Forelimb muscle (tissue), 1 donor: Measurements from ENCODE around the gene PPP1R9B. TPM values are rescaled to one million over a fixed set of nuclear protein-coding genes. Genes with fewer than 3 reads are reported as not detected.
A peak's percentile ranks its signal among the peaks of the same experiment; 100 is the strongest.

ENCODE experiments used
- DNase-seq: peaks from one replicate; pipeline ENCODE4 v3.0.0-alpha.2; 2013; ENCODE audit warnings: low read depth
- polyA plus RNA-seq: library from polyadenylated mRNA; unstranded; fragments of 120-200 nt; gene quantifications from one replicate; pipeline ENCODE4 v1.2.1, GENCODE V29; 2013; ENCODE audit not compliant: insufficient read length

The PPP1R9B gene
- polyA plus RNA-seq, 1 donor = 40.7 TPM

DNA sequence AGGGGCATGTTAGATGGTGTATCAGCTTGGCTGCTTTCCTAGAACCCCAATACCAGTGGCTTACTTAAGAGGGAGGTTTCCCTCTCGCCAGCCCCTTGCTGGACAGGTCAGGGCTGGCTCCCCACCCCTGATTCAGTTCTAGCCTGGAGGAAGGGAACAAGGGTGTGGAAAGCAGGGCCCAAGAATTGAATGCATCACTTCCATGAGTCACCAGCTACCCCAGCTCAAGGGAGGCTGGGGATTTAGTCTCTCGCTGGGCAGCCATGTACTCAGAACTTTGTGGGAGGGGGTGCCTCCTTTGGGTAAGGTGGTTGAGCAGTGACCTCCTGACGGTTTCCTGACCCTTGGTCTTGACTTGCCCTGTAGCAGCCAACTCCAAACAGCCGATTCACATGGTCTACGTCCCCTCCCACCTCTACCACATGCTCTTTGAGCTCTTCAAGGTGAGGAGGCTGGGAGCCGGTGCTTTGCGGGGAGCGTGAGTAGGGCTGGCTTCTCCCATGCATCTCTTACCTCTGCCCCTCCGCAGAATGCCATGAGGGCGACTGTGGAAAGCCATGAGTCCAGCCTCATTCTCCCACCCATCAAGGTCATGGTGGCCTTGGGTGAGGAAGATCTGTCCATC, 42.6 kb downstream of the PPP1R9B start:
- DNase-seq = no peak

DNA sequence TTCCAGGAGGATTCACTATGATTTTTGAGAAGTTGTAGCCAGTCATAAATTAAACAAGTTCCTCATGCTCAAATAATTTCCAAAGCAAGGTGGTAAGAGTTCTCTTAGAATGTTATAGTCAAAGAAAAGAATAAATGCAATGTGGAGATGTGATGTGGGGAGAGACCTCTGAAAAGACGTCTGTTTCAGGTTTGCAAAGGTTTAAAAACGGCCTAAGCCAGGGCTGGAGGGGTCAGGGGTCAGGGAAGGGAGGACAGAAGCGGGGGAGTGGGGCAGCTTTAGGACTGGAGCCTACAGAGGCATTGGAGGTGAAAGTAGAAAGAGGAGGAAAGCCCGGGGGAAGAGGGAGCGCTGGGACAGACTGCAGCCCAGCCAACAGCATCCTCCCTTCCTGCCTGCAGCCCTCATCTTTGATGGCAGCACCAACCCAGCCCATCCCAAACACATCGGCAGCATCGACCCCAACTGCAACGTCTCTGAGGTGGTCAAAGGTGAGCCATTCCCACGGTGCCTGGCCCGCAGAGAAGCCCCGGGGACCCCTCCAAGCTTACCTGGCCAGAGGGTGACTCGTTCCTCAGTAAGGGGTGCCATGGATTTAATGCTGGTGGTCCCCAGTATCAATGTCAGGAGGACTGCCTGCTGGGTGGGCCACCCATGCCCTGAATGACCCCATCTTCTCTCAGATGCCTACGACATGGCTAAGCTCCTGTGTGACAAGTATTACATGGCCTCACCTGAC, 43.9 kb downstream of the PPP1R9B start:
- no peak for DNase-seq

DNA sequence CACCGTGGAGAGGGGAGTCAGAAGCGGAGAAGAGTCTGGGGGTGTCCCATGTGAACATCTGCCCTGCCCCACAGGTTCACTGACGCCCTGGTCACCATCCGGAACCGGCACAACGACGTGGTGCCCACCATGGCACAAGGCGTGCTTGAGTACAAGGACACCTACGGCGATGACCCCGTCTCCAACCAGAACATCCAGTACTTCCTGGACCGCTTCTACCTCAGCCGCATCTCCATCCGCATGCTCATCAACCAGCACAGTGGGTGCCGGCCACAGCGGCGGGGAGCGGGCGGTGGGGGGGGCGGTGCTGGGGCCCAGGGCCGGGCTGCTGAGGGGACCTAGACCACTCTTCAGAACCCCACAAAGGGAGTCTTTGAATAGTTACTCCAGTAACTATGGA, 44.7 kb downstream of the PPP1R9B start:
- no peak for DNase-seq

DNA sequence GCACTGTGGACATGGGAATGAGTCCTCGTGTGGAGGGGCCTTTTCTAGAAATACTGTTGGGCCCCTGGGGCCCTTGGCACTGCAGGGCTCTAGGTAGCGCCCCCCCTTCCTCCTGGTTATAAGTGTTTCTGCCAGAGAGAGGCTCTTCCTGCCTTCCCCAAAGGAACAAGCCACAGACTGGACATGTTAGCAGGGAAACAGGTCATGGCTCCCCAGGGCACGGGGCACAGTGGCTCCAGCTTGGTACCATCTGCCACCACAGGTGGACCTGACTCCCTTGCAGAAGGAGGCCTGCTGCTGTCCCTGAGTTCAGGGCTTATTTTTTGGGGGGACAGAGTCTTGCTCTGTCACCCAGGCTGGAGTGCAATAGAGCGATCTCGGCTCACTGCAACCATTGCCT, 46.5 kb downstream of the PPP1R9B start:
- DNase-seq = no peak

DNA sequence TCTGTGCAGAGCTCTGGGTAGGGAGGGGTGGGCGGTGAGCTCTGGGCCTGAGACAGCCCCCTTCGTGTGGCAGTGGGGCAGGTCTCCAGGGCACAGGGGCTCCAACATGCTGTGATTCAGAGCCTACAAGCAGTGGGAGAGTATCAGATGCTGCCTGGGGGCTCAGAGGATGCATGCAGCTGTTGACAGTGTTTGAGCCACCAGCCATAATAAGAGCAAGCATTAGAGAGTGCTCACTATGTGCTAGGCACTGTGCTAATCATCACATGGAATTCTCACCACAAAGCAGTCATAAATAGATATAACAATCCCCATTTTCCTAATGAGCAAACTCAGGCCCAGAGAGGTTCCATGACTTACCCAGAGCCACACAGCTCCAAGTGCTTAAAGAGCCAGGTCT, 47.2 kb downstream of the PPP1R9B start:
- DNase-seq = no peak

DNA sequence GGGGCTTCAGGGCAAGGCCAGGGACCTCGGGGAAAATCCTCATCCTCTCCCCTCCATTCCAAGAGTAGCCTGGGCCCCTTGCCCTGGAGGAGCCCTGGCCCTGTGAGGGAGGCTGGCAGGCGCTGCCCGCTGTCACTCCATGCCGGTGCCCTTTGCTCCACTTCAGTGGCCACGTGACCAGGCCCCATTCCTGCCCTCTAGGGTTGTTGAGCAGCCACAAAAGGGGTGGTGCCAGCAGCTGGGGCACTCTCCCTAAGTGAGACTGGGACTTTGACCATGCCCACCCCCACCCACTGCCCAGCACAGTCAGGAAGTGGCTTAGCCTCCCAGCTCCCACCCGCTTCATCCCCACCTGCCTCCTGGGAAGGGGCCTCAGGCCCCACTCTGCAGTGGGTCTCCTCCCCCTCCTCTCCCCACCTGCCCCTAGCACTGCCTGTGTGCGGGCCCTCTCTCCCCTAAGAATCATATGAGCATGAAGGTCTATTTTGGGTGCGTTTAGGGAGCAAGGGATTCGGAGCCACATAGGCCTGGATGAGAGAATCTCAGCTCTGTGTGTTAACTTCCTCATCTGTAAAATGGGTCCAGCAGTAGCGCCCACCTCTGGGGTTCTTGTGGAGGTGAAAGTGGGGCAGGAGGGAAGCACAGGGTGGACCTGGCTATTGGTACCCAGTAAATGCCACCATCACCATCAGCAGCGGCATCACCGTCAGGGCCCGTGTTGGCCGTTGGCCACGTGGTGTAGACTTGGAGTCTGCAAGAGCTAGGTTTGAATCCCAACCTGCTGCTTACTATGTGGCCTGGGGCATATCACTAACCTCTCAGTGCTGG, 48.1 kb downstream of the PPP1R9B start:
- no peak for DNase-seq

DNA sequence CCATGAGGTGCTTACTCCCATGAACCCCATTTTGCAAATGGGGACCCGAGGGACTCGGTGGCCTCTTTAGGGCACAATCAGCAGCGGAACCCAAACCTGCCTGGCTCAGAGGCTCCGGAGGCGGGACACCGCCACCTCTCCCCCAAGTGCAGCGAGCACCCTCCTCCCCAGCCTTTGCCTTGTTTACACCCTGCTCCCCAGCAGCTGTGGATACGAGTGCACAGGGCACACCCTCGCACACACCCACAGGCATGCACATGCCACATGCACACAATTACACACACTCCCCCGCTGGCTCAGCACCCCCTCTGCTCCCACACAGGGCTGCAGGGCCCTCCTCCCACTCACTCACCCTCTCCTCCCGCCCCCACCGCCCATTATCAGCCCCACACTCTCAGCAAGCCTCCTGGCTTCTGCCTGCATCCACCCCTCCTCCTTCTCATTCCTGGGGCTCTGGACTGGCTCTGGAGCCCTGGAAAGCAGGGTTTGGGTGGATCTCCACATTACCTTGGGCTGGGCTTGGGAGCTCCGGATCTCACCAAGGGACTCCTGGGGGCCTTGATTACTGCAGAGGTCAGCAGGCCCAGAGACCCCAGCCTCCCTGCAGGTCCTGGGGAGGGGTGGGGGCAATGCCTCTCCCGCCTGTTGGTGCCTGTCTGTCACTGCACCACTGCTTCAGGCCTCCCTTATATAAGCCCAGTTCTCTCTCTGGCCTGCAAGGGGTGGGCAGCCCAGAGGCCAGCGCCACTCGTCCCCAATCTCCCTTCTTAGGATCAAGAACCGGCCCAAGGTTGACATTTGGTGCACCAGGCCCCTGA, 48.9 kb downstream of the PPP1R9B start:
- DNase-seq = no peak

DNA sequence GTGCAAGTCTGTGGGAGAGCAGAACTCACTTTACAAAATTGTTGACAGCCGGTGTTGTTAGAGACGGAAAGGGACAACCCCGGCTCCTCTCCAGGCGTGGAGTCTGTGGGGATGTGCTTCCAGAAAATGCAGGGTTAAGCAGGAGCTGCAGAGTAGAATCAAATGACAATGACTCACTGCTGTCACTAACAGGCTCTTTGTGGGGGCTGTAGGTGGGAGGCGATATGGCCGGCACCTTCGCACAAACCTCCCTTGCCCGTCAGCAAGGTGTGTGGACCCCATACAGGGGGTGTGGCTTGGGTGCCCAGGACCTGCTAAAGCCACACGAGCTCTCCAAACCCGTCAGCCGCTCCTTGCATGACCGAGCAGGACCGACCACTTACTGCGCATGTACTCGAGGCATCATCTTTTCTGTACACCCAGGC, 49.5 kb downstream of the PPP1R9B start:
- no peak for DNase-seq

DNA sequence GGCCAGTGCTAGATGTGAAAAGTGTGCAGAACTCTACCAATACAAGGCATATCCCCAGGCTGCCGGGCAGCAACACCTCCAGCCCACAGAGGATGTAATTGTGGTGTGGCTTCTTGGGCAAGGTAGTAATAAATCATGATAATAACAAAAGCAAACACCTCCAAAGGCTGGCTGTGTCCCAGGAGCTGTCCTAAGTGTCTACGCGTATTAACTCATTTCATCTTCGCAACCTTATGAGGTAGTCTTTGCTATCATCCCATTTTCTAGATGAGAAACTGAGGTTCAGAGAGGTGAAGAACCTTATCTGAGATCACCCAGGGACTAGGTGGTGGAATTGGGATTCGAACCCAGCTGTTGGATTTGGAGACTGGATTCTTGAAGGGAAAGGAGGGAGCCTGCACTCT, 50.0 kb downstream of the PPP1R9B start:
- no peak for DNase-seq

DNA sequence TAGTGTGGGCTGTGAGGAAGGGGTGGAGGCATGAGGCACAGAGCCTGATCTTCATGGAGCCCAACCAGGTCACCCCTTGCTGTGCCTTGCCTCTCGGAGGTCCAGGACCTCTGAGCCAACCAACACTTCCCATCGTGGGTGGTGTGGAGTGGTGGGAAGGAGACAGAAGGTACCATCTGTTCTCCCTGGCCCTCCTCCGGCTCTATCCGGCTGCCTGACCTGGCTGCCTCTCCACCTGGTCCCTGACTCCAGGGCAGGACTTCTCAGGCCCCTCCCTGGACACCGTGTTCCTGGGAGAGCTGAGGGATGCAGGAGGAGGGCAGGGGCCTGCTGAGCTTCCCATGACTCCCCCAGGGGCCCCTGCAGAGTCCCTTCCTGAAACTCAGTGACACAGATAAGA, 51.5 kb downstream of the PPP1R9B start:
- DNase-seq = no peak

DNA sequence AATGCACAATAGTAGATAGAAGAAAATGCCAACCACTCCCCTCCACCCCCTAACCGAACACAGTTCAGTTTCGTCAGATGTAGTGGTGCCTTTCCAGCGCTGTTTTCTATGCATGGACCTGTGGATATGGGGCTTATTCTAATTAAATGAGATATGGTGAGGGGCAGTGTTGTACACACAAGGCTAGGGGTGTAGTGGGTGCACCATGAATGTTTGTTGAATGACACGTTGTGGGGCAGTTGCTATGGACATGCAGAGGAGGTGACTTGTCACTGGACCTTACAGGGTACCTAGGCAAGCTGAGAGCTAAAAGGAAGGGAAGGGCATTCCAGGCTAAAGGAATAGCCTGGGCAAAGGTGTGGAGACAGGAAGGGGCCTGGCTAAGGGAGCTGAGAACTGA, 51.9 kb downstream of the PPP1R9B start:
- DNase-seq = no peak

DNA sequence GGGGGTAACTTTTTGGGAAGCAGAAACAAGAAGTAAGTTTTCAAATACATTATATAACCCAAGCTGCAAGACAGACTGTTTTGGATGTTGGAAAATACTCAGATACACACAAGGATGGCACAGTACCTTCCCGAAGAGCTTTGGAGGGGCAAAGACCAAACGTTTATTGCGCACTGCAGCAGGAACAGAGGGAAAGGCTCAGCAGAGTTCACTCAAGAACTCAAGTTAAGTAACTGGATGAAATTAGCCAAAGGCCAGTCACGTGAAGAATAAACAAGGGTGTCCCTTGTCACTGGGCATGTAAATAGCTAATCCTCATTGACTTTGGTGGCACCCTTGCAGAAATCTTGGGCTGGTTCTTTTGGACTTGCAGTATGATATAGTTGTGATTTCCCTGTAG, 52.6 kb downstream of the PPP1R9B start:
- no peak for DNase-seq

DNA sequence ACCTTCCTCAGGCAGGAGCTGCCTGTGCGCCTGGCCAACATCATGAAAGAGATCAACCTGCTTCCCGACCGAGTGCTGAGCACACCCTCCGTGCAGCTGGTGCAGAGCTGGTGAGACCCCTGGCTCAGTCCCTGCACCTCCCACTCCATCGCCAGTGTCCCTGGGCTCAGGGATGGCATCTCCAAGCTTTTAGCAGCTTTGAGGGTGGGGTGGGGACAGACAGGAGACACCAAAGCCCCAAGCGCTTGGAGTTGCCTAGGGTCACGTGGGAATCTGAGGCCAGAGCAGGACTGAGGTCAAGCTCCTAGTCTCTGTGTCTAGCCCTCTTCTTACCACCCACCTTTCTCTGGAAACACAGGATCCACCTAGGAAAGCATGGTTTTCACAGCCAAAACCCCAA, 53.0 kb downstream of the PPP1R9B start:
- no peak for DNase-seq

DNA sequence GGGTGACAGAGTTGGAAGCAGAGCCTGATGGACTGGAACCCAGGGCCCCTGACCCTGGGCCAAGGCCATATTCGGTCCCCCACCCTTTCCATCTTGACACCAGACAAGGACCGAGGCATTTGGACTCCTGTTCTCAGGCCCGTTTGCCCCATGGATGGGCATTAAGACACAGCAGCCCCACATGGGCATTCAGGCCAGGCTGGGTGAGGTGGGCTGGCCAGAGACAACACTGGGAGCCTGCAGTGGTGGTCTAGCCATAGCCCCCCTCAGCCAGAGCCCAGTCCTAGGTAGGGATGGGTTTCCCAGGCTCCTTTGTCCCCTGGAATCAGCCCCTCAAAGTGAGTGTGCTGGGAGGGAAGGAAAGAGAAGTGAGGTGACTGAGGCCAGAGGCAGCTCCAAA, 53.7 kb downstream of the PPP1R9B start:
- DNase-seq = no peak

DNA sequence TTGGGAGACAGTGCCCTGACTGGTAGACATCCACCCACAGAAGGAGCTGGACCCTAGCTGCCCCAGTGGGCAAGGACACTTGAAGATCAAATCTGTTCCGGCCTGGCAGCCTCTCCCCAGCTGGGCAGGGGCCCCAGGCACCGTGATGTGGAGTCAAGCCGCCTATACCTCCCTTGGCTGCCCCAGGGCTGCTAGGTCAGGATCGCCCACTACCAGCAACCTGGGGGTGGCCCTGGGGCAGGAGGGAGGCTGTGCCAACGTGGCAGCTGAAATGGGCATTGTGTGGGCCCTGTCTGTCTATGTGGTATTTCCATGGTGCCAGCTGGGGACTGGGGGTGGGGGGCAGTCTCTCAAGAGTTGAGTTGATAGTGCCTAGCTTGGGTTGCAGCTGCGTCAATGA, 54.4 kb downstream of the PPP1R9B start:
- no peak for DNase-seq

DNA sequence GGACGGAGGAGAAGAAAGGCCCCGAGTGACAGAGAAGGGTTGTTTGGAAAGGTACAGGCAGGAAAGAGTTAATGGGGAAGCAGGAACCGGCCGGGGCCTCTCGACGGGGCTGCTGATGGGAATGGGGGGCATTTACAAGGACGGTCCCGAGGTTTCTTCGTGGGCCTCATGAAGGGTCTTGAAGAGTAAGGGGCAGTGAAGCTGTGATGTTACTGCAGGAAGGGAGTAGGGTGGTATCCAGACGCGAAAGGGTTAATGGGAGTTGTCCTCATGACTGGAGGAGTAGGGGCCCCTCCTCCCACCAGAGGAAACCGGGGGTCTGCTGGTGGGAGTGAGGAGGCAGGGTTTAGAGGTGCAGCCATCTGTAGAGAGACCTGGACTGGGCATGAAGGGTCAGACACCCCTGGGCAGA, 54.8 kb downstream of the PPP1R9B start:
- DNase-seq = no peak

DNA sequence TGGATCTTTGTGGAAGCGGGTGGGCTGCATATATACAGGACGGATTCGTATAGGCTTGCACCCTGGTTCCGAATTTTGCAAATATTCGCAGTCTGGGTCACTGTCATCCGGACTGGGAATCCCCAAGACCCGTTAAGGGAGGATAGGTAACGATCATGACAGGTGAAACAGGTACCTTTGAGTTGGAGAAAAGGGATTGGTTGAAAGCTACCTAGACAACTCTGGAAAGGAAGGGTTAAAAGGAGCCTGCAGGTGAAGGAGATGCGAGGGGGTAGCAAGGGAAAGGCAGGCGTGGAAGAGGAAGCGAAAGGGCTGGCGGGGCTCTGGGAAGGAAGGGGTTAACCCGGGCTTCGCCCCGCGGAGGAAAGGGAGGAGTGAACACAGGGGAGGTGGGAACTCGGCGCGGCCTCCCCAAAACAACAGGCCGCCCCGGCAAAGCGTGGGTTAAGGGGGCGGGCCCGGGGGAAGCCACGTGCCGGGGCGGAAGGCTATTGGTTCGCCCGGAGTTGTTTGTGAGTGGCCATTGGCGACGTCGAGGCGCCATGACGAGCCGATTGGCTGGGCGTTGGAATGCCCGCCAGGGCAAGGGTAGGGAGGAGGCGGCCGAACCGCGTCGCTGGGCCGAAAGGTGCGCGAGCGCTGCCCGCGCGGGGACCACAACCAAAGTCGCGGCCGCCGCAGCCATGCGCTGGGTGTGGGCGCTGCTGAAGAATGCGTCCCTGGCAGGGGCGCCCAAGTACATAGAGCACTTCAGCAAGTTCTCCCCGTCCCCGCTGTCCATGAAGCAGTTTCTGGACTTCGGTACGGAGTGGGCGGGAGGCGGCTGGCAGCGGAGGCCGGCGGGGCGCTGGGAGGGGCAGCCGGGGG, 55.5 kb downstream of the PPP1R9B start, which contains the start of gene PDK2:
Gene PDK2 (plus strand): TSS at position 599 of the 867 bp plus-strand sequence. CDS start 85 bp downstream, at position 684.
- peak; percentile 90 for DNase-seq

DNA sequence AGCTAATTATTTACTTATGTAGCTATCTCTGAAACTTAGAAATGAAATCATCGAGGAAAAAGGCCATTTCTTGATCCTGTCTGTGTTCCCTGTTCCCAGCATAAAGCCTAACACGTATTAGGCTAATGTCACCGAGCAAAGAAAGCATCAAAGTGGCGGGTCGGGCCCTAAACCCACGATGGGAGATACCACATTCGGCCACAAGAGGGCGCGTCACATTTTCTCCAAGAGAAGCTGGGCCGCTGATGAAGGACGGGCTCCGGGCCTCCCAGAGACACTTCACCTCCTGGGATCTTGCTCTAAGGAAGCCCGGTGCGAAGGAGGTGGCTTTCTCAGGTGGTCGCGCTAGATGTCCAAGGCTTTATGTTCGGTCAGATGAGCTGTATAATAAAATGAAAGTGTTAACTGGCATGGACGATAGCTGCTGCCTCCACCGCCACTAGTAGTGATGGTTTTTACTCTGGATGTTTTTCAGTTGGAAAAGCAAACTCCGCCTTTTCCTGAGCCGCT, 56.2 kb downstream of the PPP1R9B start:
- DNase-seq = peak; percentile 68

DNA sequence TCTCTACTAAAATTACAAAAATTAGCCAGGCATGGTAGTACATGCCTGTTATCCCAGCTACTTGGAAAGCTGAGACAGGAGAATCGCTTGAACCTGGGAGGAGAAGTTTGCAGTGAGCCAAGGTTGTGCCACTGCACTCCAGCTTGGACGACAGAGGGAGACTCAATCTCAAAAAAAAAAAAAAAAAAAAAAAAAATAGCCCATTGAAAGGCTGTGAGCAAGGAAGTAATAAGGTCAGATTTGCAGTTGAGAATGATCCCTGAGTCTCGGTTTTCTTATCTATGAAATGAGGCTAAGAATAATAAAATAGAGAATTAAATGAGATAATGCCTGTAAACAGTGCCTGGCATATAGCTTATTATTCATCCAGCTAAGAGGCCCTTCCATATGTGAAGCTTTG, 56.7 kb downstream of the PPP1R9B start:
- no peak for DNase-seq

DNA sequence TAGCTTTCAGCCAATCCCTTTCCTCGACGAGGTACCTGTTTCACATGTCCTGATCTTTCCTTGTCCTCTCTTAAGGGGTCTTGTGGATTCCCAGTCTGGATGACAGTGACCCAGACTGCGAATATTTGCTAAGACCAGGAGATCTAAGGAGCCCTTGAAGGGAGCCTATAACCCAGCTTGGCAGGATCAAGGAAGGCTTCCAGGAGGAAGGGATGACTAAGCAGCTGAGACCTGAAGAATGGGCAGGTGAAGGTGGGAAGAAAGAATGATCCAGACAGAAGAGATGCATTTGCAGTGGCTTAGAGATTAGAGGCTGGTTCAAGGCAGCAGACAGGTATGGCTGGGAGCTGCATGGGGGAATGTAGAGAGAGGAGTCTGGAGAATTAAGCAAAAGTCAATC, 57.2 kb downstream of the PPP1R9B start:
- no peak for DNase-seq

DNA sequence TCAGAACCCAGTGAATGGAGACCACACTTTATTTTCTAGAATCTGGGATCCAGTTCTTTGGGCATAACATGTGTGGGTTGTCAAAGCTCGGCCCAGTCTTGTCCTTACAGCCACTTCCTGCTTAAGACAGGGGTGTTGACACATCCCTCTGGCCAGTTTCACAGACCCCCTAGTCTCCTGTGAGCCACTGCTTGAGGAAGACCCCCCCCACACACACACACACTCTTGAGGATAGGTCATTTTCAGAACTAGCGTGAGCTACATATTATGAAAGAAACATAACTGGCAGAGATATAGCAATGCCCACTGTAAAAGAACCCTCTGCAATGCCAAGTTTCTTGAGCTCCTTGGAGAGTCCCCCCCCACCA, 58.6 kb downstream of the PPP1R9B start:
- DNase-seq = no peak
